B cell (primary cell): Measurements from ENCODE around the gene UNC5B. TPM values are rescaled to one million over a fixed set of nuclear protein-coding genes. Genes with fewer than 3 reads are reported as not detected.

Experiments used
- ATAC-seq: fragments of 200-7000 bp; cut with Tn5 transposase; one replicate; pipeline ENCODE4 v1.10.0; 2021; ENCODE audit warnings: low read depth, mild to moderate bottlenecking, moderate number of reproducible peaks, moderate library complexity
- CTCF ChIA-PET: fragments of 350-600 bp; sonication (Branson Sonifier 250); formaldehyde crosslinking; loops from one replicate; lab custom pipeline; 2021; ENCODE audit warnings: antibody characterized with exemption, inconsistent platforms; lab: Charles Lee
- POLR2A ChIA-PET: fragments of 350-600 bp; sonication (Branson Sonifier 250); formaldehyde crosslinking; loops from one replicate; lab custom pipeline; 2021; ENCODE audit warnings: antibody characterized with exemption; lab: Charles Lee
- DNase-seq: peaks from one replicate; pipeline ENCODE4 v3.0.0; 2013
- H2AFZ ChIP-seq: 2 replicates; pipeline ENCODE4 v1.6.1; 2012; ENCODE audit warnings: mild to moderate bottlenecking, low read depth, low read length; ENCODE audit not compliant: insufficient read depth, poor library complexity, severe bottlenecking
- H3K27ac ChIP-seq, 2 donors: 1 replicate in 1 of 2; 2 replicates in 1 of 2; pipeline ENCODE4 v1.5.1; 2012 to 2013; ENCODE audit warnings: low read length in 2 of 2, mild to moderate bottlenecking in 2 of 2, moderate library complexity in 1 of 2
- H3K27me3 ChIP-seq, 4 experiments: fragments of 200-600 bp in 1 of 4; sonication (generic) in 1 of 4; replicated peaks in 1 of 4; 1 replicate in 2 of 4; 2 replicates in 2 of 4; pipeline versions ENCODE4 v1.6.1 to v1.7.0; 2013 to 2016; ENCODE audit warnings: low read length in 3 of 4, mild to moderate bottlenecking in 2 of 4, mixed read lengths in 1 of 4, moderate library complexity in 1 of 4; ENCODE audit not compliant: insufficient read depth in 4 of 4, control insufficient read depth in 3 of 4; ENCODE audit errors: control extremely low read depth in 1 of 4
- H3K36me3 ChIP-seq, 2 experiments: replicated peaks in 1 of 2; 1 replicate in 1 of 2; 2 replicates in 1 of 2; pipeline versions ENCODE4 v1.6.1 to v1.7.1; 2013; ENCODE audit warnings: low read length in 1 of 2; ENCODE audit not compliant: insufficient read depth in 2 of 2, control insufficient read depth in 1 of 2; ENCODE audit errors: control extremely low read depth in 1 of 2, extremely low read depth in 1 of 2
- H3K4me1 ChIP-seq, 2 donors: fragments of 200-600 bp in 1 of 2; sonication (generic) in 1 of 2; 1 replicate in 1 of 2; 2 replicates in 1 of 2; pipeline versions ENCODE4 v1.5.1 to v1.6.1; 2013 to 2017; ENCODE audit warnings: low read length in 2 of 2; ENCODE audit not compliant: control insufficient read depth in 2 of 2, insufficient read depth in 2 of 2
- H3K4me2 ChIP-seq: replicated peaks from 2 replicates; pipeline ENCODE3; 2012; ENCODE audit warnings: mild to moderate bottlenecking, low read depth, low read length; ENCODE audit not compliant: poor library complexity, severe bottlenecking
- H3K4me3 ChIP-seq, 5 experiments: fragments of 200-600 bp in 1 of 5; sonication (generic) in 1 of 5; 1 replicate in 3 of 5; 2 replicates in 2 of 5; pipeline versions ENCODE4 v1.5.1 to v1.7.0; 2011 to 2016; ENCODE audit warnings: low read length in 4 of 5, mild to moderate bottlenecking in 4 of 5, low read depth in 2 of 5, control low read depth in 1 of 5, moderate library complexity in 1 of 5; ENCODE audit not compliant: insufficient read depth in 1 of 5; ENCODE audit errors: control extremely low read depth in 1 of 5, extremely low read depth in 1 of 5
- H3K79me2 ChIP-seq: fragments of 200-600 bp; sonication (generic); one replicate; pipeline ENCODE4 v1.6.0; 2016; ENCODE audit warnings: low read length; ENCODE audit not compliant: control insufficient read depth, insufficient read depth
- H3K9ac ChIP-seq: fragments of 200-600 bp; sonication (generic); 2 replicates; pipeline ENCODE4 v1.6.1; 2017; ENCODE audit warnings: mild to moderate bottlenecking, low read length, moderate library complexity
- H3K9me3 ChIP-seq, 3 donors: one replicate each; pipeline versions ENCODE4 v1.6.1 to v1.7.1; 2013; ENCODE audit warnings: low read length in 2 of 3; ENCODE audit not compliant: control insufficient read depth in 2 of 3, insufficient read depth in 1 of 3; ENCODE audit errors: control extremely low read depth in 1 of 3
- H4K20me1 ChIP-seq: 2 replicates; pipeline ENCODE4 v1.6.0; 2012; ENCODE audit warnings: mild to moderate bottlenecking, low read length; ENCODE audit not compliant: insufficient read depth, control insufficient read depth, poor library complexity, severe bottlenecking
- H3K27ac Mint-ChIP-seq: one replicate; pipeline ENCODE4 v1.8.0; 2021; ENCODE audit warnings: mixed read lengths
- H3K27me3 Mint-ChIP-seq: one replicate; pipeline ENCODE4 v1.8.0; 2021; ENCODE audit warnings: mixed read lengths
- H3K4me1 Mint-ChIP-seq: one replicate; pipeline ENCODE4 v1.8.0; 2021; ENCODE audit warnings: mixed read lengths
- H3K4me3 Mint-ChIP-seq: one replicate; pipeline ENCODE4 v1.8.0; 2021; ENCODE audit warnings: mixed read lengths
- H3K9me3 Mint-ChIP-seq: one replicate; pipeline ENCODE4 v1.8.0; 2022; ENCODE audit warnings: mixed read lengths; ENCODE audit not compliant: insufficient read depth
- EZH2 ChIP-seq: IDR thresholded peaks from 2 replicates; pipeline ENCODE4 v1.6.1; 2012; ENCODE audit warnings: borderline replicate concordance, low read depth, mild to moderate bottlenecking, moderate library complexity, low read length; ENCODE audit not compliant: insufficient read depth, poor library complexity, severe bottlenecking
- WGBS: methylation state at CpG from one replicate; pipeline ENCODE4 v1.1.5; 2013; ENCODE audit warnings: missing lambda C conversion rate; ENCODE audit not compliant: insufficient coverage; 5-methylcytosine and 5-hydroxymethylcytosine counted together
- intact Hi-C: fragments of 100-400 bp; cut with micrococcal nuclease; formaldehyde crosslinking; loops from one replicate; pipeline ENCODE4 v1.10.0; 2022
- polyA plus RNA-seq: library from polyadenylated mRNA; depleted of rRNA; stranded (reverse); fragments of >200 nt; gene quantifications from 2 replicates; pipeline ENCODE4 v1.2.3, GENCODE V29; 2012
- total RNA-seq, 2 donors: library from RNA; stranded (reverse); fragments of 120-200 nt in 1 of 2; gene quantifications; 1 replicate in 1 of 2; 2 replicates in 1 of 2; pipeline versions ENCODE4 v1.2.3 to v1.2.4, GENCODE V29; 2013 to 2022
- TF ChIP-seq, protein P1 (sequence below): fragments of 200-600 bp; IDR thresholded peaks from one replicate; pipeline ENCODE4 v1.8.0; 2022; ENCODE audit warnings: antibody characterized with exemption, mild to moderate bottlenecking

The UNC5B gene
- total and polyA plus RNA-seq, 2 donors (not counting 1 experiment from before 2014, with no cell fraction given), result not detected

GRCh38 chr10:71222601-71223346, 10.4 kb downstream of the UNC5B start:
- H3K79me2 ChIP-seq, result no peaks in the 10 kb centered on the region
- intact Hi-C loops, result no loop called here
- no peaks in the 10 kb centered on the region for H4K20me1 ChIP-seq
- Mint-ChIP-seq H3K4me1 (peaks cover 3% of the 10 kb centered on the region), H3K27me3 (peaks cover 59% of the 10 kb centered on the region), H3K9me3 (no peaks in the 10 kb centered on the region), H3K27ac (no peak overlapping the region), H3K4me3 (no peak overlapping the region)
- H3K4me1 ChIP-seq, result peaks cover 0 to 2% of the 10 kb centered on the region in 2 donors
- no peak overlapping the region for H3K27ac ChIP-seq
- ChIA-PET POLR2A (no interaction called here), CTCF (no interaction called here)
- peaks cover 0 to 22% (median 0%) of the 10 kb centered on the region in 4 experiments for H3K27me3 ChIP-seq
- 75% methylated on average over 7 of the region's 11 CpGs for WGBS
- ATAC-seq, result no peak
- no peak for TF ChIP-seq EZH2
- TF ChIP-seq, protein P1, sequence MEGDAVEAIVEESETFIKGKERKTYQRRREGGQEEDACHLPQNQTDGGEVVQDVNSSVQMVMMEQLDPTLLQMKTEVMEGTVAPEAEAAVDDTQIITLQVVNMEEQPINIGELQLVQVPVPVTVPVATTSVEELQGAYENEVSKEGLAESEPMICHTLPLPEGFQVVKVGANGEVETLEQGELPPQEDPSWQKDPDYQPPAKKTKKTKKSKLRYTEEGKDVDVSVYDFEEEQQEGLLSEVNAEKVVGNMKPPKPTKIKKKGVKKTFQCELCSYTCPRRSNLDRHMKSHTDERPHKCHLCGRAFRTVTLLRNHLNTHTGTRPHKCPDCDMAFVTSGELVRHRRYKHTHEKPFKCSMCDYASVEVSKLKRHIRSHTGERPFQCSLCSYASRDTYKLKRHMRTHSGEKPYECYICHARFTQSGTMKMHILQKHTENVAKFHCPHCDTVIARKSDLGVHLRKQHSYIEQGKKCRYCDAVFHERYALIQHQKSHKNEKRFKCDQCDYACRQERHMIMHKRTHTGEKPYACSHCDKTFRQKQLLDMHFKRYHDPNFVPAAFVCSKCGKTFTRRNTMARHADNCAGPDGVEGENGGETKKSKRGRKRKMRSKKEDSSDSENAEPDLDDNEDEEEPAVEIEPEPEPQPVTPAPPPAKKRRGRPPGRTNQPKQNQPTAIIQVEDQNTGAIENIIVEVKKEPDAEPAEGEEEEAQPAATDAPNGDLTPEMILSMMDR, result no peak
- H3K9me3 ChIP-seq, result no peaks in the 10 kb centered on the region
- no peak overlapping the region for H3K4me3 ChIP-seq
- no peak for DNase-seq
- H3K9ac ChIP-seq, result no peak overlapping the region
- no peaks in the 10 kb centered on the region for H3K36me3 ChIP-seq
- no peak overlapping the region for H2AFZ ChIP-seq
- no peak overlapping the region for H3K4me2 ChIP-seq

GRCh38 chr10:71223347-71224058, 11.1 kb downstream of the UNC5B start:
- TF ChIP-seq EZH2, result no peak
- TF ChIP-seq, protein P1, result no peak
- H3K4me1 Mint-ChIP-seq, result no peaks in the 10 kb centered on the region
- Histone ChIP-seq H3K9ac (no peak overlapping the region), H3K4me2 (no peak overlapping the region), H3K27ac (no peak overlapping the region), H3K4me3 (no peak overlapping the region), H3K36me3 (no peaks in the 10 kb centered on the region), H3K79me2 (no peaks in the 10 kb centered on the region), H2AFZ (no peak overlapping the region), H3K9me3 (no peaks in the 10 kb centered on the region), H4K20me1 (no peaks in the 10 kb centered on the region), H3K4me1 (no peaks in the 10 kb centered on the region), H3K27me3 (peaks cover 0 to 16% (median 0%) of the 10 kb centered on the region in 4 experiments)
- ChIA-PET POLR2A (no interaction called here), CTCF (no interaction called here)
- peaks cover 53% of the 10 kb centered on the region for H3K27me3 Mint-ChIP-seq
- no peak for DNase-seq
- no peaks in the 10 kb centered on the region for H3K9me3 Mint-ChIP-seq
- WGBS, result 95% methylated on average over 3 of the region's 4 CpGs
- intact Hi-C loops, result no loop called here
- no peak overlapping the region for H3K4me3 Mint-ChIP-seq
- H3K27ac Mint-ChIP-seq, result no peak overlapping the region
- no peak for ATAC-seq
